ENCODE results near the gene IQCB1. TPM values are rescaled to one million over a fixed set of nuclear protein-coding genes. Genes with fewer than 3 reads are reported as not detected.

The IQCB1 gene
- total and polyA plus RNA-seq, 4 donors, result 20.6 to 25.0 (median 22.3) TPM

DNA sequence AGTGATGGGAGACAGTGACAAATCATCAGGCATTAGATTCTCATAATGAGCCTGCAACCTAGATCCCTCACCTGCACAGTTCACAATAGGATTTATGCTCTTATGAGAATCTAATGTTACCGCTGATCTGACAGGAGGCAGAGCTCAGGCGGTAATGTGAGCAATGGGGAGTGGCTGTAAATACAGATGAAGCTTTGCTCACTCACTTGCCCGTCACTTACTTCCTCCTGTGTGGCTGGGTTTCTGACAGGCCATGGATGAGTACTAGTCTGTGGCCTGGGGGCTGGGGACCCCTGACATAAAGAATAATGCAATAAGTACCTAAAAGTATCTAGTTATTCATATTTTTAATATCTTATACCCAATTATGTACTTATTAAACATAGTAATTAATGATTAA is 15.6 kb downstream of the IQCB1 start:
- Histone ChIP-seq H3K36me3 (ENCODE audit: control insufficient read depth, insufficient read depth, low read length) (peaks cover 4% of the 10 kb centered on the region), H3K27ac (ENCODE audit: low read depth, low read length) (no peak overlapping the region)
- WGBS (ENCODE audit: insufficient coverage), result no CpG with 5 or more reads among the region's 3 CpGs

DNA sequence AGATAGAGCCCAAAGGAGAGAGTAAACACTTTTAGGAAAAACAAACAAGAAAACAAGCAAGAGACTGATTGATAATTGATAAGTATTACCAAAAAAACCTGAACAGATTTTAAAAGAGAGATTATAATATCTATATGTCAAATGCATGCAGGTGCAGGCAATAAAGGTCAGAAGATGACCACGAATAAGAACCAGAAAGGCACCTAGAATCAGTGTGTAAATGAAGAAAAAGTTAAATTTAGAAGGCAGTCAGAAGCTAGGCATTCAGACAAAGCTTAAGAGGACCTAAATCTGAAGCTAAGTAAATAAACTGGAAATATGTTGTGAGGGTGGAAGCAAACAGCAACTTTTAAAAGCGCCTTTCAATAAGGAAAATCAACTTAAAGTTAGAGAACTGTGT is 16.3 kb downstream of the IQCB1 start:
- Histone ChIP-seq H3K4me1 (ENCODE audit: control insufficient read depth, insufficient read depth, low read length) (no peaks in the 10 kb centered on the region), H3K4me3 (ENCODE audit: low read depth, low read length) (no peak overlapping the region), H3K36me3 (ENCODE audit: control insufficient read depth, insufficient read depth, low read length) (peaks cover 4% of the 10 kb centered on the region), H3K9me3 (ENCODE audit: control insufficient read depth, insufficient read depth, low read length) (peaks cover 5% of the 10 kb centered on the region), H3K27me3 (ENCODE audit: control insufficient read depth, insufficient read depth, low read length) (no peaks in the 10 kb centered on the region), H3K27ac (ENCODE audit: low read depth, low read length) (no peak overlapping the region)
- DNase-seq (ENCODE audit: low read depth in 4 of 6, low spot score in 6 of 6), result no peak
- WGBS (ENCODE audit: insufficient coverage), result 83% methylated on average over 1 of the region's 2 CpGs

More for the DNA sequence above, 15.6 kb downstream of the IQCB1 start:
- Histone ChIP-seq H3K4me3 (ENCODE audit: low read depth, low read length) (no peak overlapping the region), H3K4me1 (ENCODE audit: control insufficient read depth, insufficient read depth, low read length) (no peaks in the 10 kb centered on the region), H3K9me3 (ENCODE audit: control insufficient read depth, insufficient read depth, low read length) (peaks cover 5% of the 10 kb centered on the region), H3K27me3 (ENCODE audit: control insufficient read depth, insufficient read depth, low read length) (no peaks in the 10 kb centered on the region)
- no peak for DNase-seq (ENCODE audit: low read depth in 4 of 6, low spot score in 6 of 6)

GRCh38 chr3:121817753-121818152 is 17.1 kb downstream of the IQCB1 start:
- DNase-seq (ENCODE audit: low read depth in 4 of 6, low spot score in 6 of 6), result no peak
- peaks cover 1% of the 10 kb centered on the region for H3K9me3 ChIP-seq (ENCODE audit: control insufficient read depth, insufficient read depth, low read length)
- no peaks in the 10 kb centered on the region for H3K4me1 ChIP-seq (ENCODE audit: control insufficient read depth, insufficient read depth, low read length)
- H3K4me3 ChIP-seq (ENCODE audit: low read depth, low read length), result no peak overlapping the region
- peaks cover 4% of the 10 kb centered on the region for H3K36me3 ChIP-seq (ENCODE audit: control insufficient read depth, insufficient read depth, low read length)
- H3K27ac ChIP-seq (ENCODE audit: low read depth, low read length), result no peak overlapping the region
- no peaks in the 10 kb centered on the region for H3K27me3 ChIP-seq (ENCODE audit: control insufficient read depth, insufficient read depth, low read length)

DNA sequence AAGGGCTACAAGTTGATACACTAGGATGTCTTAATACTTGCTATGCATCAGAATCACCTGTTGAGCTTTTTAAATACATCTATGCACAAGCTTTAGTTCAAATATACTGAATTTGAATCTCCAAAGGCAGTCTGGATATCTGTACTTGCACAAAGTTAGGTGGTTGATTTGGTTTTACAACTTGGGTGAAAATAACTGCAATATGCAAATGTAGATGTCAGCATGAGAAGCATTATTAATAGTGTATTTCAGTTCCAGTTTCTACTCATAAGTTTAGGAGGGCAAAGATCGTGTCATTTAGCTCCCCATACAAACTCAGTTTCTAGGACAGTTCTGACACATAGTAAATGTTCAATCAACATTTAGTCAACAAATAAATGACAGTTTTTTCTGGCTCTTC is 25.6 kb downstream of the IQCB1 start:
- Histone ChIP-seq H3K27me3 (ENCODE audit: control insufficient read depth, insufficient read depth, low read length) (no peaks in the 10 kb centered on the region), H3K36me3 (ENCODE audit: control insufficient read depth, insufficient read depth, low read length) (peaks cover 6% of the 10 kb centered on the region), H3K9me3 (ENCODE audit: control insufficient read depth, insufficient read depth, low read length) (no peaks in the 10 kb centered on the region), H3K4me1 (ENCODE audit: control insufficient read depth, insufficient read depth, low read length) (no peaks in the 10 kb centered on the region), H3K27ac (ENCODE audit: low read depth, low read length) (no peak overlapping the region), H3K4me3 (ENCODE audit: low read depth, low read length) (no peak overlapping the region)
- DNase-seq (ENCODE audit: low read depth in 4 of 6, low spot score in 6 of 6), result no peak
- WGBS (ENCODE audit: insufficient coverage), result no CpG with 5 or more reads among the region's 1 CpG

GRCh38 chr3:121803771-121804320 is 31.0 kb downstream of the IQCB1 start:
- Histone ChIP-seq H3K4me3 (ENCODE audit: low read depth, low read length) (no peak overlapping the region), H3K27ac (ENCODE audit: low read depth, low read length) (no peak overlapping the region), H3K9me3 (ENCODE audit: control insufficient read depth, insufficient read depth, low read length) (no peaks in the 10 kb centered on the region), H3K36me3 (ENCODE audit: control insufficient read depth, insufficient read depth, low read length) (peaks cover 2% of the 10 kb centered on the region), H3K27me3 (ENCODE audit: control insufficient read depth, insufficient read depth, low read length) (no peaks in the 10 kb centered on the region), H3K4me1 (ENCODE audit: control insufficient read depth, insufficient read depth, low read length) (no peaks in the 10 kb centered on the region)
- DNase-seq (ENCODE audit: low read depth in 4 of 6, low spot score in 6 of 6), result no peak
- WGBS (ENCODE audit: insufficient coverage), result no CpG with 5 or more reads among the region's 2 CpGs

DNA sequence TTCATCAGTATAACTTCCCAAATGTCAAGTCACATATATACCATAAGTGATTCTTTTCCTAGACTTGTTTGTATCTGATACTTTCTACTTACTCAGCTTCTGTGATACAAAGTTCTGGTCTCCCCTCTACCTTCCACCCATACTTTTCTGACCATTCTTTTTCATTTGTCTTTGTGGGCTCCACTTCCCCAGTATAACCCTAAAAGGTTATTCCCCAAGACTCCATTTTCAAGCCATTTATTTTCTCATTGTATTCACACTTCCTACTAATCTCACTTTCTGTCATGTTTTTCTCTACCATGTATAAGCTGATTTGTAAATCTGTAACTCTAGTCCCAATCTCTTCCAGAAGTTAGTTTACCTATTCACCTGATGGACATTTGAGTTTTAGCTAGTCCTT is 34.0 kb downstream of the IQCB1 start:
- Histone ChIP-seq H3K27me3 (ENCODE audit: control insufficient read depth, insufficient read depth, low read length) (no peaks in the 10 kb centered on the region), H3K9me3 (ENCODE audit: control insufficient read depth, insufficient read depth, low read length) (no peaks in the 10 kb centered on the region), H3K36me3 (ENCODE audit: control insufficient read depth, insufficient read depth, low read length) (peaks cover 2% of the 10 kb centered on the region), H3K4me3 (ENCODE audit: low read depth, low read length) (no peak overlapping the region), H3K4me1 (ENCODE audit: control insufficient read depth, insufficient read depth, low read length) (no peaks in the 10 kb centered on the region), H3K27ac (ENCODE audit: low read depth, low read length) (no peak overlapping the region)
- DNase-seq (ENCODE audit: low read depth in 4 of 6, low spot score in 6 of 6), result no peak

DNA sequence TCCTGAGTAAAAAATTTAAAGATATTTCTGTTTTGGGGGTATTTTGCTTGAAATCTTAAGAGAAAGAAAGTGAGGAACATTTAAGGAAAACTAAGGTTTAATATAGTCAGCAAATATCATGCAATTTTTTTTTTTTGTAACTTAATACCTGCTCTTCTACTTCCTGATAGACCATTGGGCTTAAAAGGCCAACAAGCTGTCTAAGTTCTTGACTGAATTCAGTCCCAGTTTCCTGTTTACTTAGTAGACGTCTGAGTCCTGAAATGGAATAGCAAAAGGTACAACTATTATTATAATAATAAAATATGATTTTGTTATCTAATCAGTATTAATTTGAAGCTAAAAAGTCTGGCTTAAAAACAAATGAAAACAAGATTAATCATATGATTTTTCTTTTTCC is 37.9 kb downstream of the IQCB1 start:
- H3K36me3 ChIP-seq (ENCODE audit: control insufficient read depth, insufficient read depth, low read length), result no peaks in the 10 kb centered on the region
- no peaks in the 10 kb centered on the region for H3K27me3 ChIP-seq (ENCODE audit: control insufficient read depth, insufficient read depth, low read length)
- no peaks in the 10 kb centered on the region for H3K4me1 ChIP-seq (ENCODE audit: control insufficient read depth, insufficient read depth, low read length)
- H3K27ac ChIP-seq (ENCODE audit: low read depth, low read length), result no peak overlapping the region
- no CpG with 5 or more reads among the region's 1 CpG for WGBS (ENCODE audit: insufficient coverage)
- H3K4me3 ChIP-seq (ENCODE audit: low read depth, low read length), result no peak overlapping the region
- no peaks in the 10 kb centered on the region for H3K9me3 ChIP-seq (ENCODE audit: control insufficient read depth, insufficient read depth, low read length)
- DNase-seq (ENCODE audit: low read depth in 4 of 6, low spot score in 6 of 6), result no peak

DNA sequence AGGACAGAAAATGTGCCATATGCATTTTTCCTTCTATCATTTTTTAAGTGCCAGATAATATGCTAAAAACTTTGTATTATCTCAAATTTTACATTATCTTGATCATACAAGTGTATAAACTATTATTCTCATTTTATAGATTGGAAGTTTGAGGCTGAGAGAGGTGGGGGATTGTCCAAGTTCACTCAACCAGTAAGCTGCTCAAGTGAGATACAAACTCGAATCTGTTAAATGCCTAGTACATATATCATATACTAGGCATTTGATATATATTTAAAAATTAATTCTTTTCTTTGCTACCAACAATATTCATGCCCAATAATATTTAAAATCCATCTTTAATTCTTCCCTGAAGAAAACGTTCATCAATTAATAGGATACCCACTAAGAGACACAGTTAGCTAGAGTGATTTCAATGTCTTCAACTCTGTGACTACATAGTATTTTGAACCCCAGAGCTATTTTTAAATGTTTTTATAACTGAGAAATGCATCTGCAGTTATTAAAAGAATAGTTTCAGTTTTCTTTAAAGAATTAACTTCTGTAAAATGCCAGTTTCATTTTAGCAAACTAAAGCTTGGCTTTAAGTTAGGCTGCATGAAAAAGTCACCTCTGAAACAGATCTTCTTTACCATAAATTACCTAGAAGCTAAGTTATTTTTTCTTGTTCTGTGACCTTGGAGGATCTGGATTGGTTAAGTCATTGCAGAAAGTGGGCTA is 40.4 kb downstream of the IQCB1 start:
- no peaks in the 10 kb centered on the region for H3K27me3 ChIP-seq (ENCODE audit: control insufficient read depth, insufficient read depth, low read length)
- H3K36me3 ChIP-seq (ENCODE audit: control insufficient read depth, insufficient read depth, low read length), result peaks cover 4% of the 10 kb centered on the region
- no peak overlapping the region for H3K27ac ChIP-seq (ENCODE audit: low read depth, low read length)
- H3K4me3 ChIP-seq (ENCODE audit: low read depth, low read length), result no peak overlapping the region
- no peaks in the 10 kb centered on the region for H3K9me3 ChIP-seq (ENCODE audit: control insufficient read depth, insufficient read depth, low read length)
- WGBS (ENCODE audit: insufficient coverage), result no CpG with 5 or more reads among the region's 2 CpGs
- DNase-seq (ENCODE audit: low read depth in 4 of 6, low spot score in 6 of 6), result no peak
- no peaks in the 10 kb centered on the region for H3K4me1 ChIP-seq (ENCODE audit: control insufficient read depth, insufficient read depth, low read length)

DNA sequence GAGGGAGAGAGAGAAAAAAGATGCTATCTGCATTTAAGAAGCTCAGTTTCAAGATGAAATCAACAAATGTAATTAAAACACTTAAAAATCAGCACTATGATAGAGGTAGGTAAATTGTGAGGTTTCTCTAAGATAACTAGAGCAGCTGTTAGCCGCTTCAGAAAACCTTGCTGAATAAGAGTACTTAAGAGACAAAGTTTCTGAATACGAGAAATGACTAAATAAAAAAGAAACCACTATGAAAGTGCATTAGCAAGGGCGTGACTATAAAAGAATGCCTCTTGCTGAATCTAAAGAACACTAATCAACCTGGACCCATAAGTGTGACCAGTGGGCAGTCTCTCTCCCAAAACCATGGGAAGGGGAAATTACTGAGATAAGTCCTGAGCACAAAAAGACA is 41.8 kb downstream of the IQCB1 start:
- no CpG with 5 or more reads among the region's 3 CpGs for WGBS (ENCODE audit: insufficient coverage)
- H3K27ac ChIP-seq (ENCODE audit: low read depth, low read length), result no peak overlapping the region
- H3K27me3 ChIP-seq (ENCODE audit: control insufficient read depth, insufficient read depth, low read length), result no peaks in the 10 kb centered on the region
- no peaks in the 10 kb centered on the region for H3K4me1 ChIP-seq (ENCODE audit: control insufficient read depth, insufficient read depth, low read length)
- H3K9me3 ChIP-seq (ENCODE audit: control insufficient read depth, insufficient read depth, low read length), result no peaks in the 10 kb centered on the region
- no peak overlapping the region for H3K4me3 ChIP-seq (ENCODE audit: low read depth, low read length)
- no peak for DNase-seq (ENCODE audit: low read depth in 4 of 6, low spot score in 6 of 6)
- H3K36me3 ChIP-seq (ENCODE audit: control insufficient read depth, insufficient read depth, low read length), result peaks cover 4% of the 10 kb centered on the region

- no CpG with 5 or more reads among the region's 2 CpGs for WGBS (ENCODE audit: insufficient coverage)
- Histone ChIP-seq H3K27ac (ENCODE audit: low read depth, low read length) (no peak overlapping the region), H3K9me3 (ENCODE audit: control insufficient read depth, insufficient read depth, low read length) (no peaks in the 10 kb centered on the region), H3K4me3 (ENCODE audit: low read depth, low read length) (no peak overlapping the region), H3K4me1 (ENCODE audit: control insufficient read depth, insufficient read depth, low read length) (no peaks in the 10 kb centered on the region), H3K36me3 (ENCODE audit: control insufficient read depth, insufficient read depth, low read length) (peaks cover 4% of the 10 kb centered on the region), H3K27me3 (ENCODE audit: control insufficient read depth, insufficient read depth, low read length) (no peaks in the 10 kb centered on the region)
- DNase-seq (ENCODE audit: low read depth in 4 of 6, low spot score in 6 of 6), result no peak
Measured at GRCh38 chr3:121786485-121786884, 48.4 kb downstream of the IQCB1 start.
